ENCODE measurements around the gene DPT. TPM values are rescaled to one million over a fixed set of nuclear protein-coding genes. Genes with fewer than 3 reads are reported as not detected.

Gene DPT
- total RNA-seq, 4 donors from 2014 or later = 43.7 to 105 (median 57.5) TPM

DNA sequence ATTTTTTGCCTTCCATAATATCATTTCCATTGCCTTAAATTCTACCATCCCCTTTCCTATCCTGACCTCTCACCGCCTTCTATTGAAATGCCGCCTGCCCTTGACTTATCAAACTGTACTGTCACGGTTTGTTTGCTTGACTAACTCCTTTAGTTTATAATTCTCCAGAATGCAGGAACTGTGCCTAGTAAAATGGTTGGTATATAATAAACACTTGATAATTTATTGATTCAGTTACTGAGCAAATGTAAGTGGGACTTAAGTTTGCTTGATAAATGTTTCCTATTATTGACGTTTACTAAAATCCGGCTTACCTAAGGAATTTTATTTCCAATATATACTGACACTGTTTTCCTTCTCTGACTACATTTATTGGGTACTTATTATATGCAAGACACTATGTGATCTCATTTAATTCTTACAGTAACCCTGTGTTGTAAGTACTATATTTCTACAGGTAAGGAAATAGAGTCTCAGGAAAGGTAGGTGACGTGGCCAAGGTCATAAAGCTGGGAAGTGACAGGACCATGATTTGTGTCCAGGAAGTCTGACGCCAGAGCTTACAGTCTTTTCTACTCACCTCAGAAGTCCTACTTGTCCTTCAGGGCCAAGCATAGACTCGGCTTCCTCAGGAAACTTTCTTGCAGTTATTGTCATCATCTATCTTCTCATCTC, 35.7 kb downstream of the DPT start:
- peaks cover 0 to 6% of the 10 kb centered on the region in 2 donors for H3K4me1 ChIP-seq
- no peak for TF ChIP-seq POLR2A (IDR thresholded peaks at IDR 0.05)
- TF ChIP-seq, protein P1, sequence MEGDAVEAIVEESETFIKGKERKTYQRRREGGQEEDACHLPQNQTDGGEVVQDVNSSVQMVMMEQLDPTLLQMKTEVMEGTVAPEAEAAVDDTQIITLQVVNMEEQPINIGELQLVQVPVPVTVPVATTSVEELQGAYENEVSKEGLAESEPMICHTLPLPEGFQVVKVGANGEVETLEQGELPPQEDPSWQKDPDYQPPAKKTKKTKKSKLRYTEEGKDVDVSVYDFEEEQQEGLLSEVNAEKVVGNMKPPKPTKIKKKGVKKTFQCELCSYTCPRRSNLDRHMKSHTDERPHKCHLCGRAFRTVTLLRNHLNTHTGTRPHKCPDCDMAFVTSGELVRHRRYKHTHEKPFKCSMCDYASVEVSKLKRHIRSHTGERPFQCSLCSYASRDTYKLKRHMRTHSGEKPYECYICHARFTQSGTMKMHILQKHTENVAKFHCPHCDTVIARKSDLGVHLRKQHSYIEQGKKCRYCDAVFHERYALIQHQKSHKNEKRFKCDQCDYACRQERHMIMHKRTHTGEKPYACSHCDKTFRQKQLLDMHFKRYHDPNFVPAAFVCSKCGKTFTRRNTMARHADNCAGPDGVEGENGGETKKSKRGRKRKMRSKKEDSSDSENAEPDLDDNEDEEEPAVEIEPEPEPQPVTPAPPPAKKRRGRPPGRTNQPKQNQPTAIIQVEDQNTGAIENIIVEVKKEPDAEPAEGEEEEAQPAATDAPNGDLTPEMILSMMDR (IDR thresholded peaks at IDR 0.05) = no peak
- no peaks in the 10 kb centered on the region for H3K27me3 ChIP-seq
- H3K27ac ChIP-seq = no peak overlapping the region
- H3K4me3 ChIP-seq = no peak overlapping the region
- DNase-seq = no peak
- no peaks in the 10 kb centered on the region for H3K36me3 ChIP-seq
- H3K9me3 ChIP-seq = no peaks in the 10 kb centered on the region
- intact Hi-C loops (cut with DNase I; ENCODE audit: low total_unique reads) = no loop called here

DNA sequence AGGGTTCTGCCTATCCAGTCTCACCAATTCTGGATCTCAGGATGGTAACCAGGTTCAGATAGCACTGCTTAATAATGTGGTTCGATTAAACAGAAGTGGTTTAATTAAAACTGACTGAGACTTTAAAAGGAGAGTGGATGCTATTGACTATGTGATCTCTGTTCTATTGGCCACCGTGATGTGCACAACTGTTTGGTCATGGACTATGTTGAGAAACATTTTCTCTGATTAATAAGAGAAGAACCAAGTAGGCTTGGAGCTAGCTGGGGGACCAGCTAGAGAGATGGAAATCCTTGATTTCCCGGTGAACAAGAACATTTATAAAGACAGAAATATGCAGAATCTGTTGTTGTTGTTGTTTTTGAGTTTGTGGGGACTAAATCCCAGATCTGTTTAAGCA, 36.5 kb downstream of the DPT start:
- H3K4me3 ChIP-seq = no peak overlapping the region
- intact Hi-C loops (cut with DNase I; ENCODE audit: low total_unique reads) = no loop called here
- peaks cover 0 to 6% of the 10 kb centered on the region in 2 donors for H3K4me1 ChIP-seq
- H3K27ac ChIP-seq = no peak overlapping the region
- no peaks in the 10 kb centered on the region for H3K36me3 ChIP-seq
- no peaks in the 10 kb centered on the region for H3K9me3 ChIP-seq
- no peaks in the 10 kb centered on the region for H3K27me3 ChIP-seq
- TF ChIP-seq POLR2A (IDR thresholded peaks at IDR 0.05) = no peak
- TF ChIP-seq, protein P1 (IDR thresholded peaks at IDR 0.05) = no peak
- DNase-seq = no peak

DNA sequence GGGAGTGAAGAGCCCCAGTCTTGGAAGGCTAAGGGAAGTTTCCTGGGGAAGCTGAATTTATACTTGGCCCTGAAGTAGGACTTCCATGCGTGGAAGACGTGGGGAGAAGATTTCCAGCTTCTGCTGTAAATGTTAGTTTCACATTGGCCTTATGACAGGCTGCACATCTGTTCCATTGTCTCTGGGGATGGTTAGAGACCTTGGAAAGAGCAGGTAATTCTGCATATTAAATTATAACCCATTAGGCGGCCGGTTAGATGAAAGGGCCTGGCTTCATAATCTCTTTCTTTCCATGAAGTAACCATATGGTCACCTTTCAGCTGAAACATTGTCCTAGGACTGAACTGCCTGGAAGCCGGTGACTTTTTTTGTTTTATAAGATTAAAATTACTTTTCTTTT, 37.5 kb downstream of the DPT start:
- Histone ChIP-seq H3K4me1 (peaks cover 0 to 6% of the 10 kb centered on the region in 2 donors), H3K36me3 (no peaks in the 10 kb centered on the region), H3K4me3 (no peak overlapping the region), H3K9me3 (no peaks in the 10 kb centered on the region), H3K27ac (no peak overlapping the region), H3K27me3 (no peaks in the 10 kb centered on the region)
- intact Hi-C loops (cut with DNase I; ENCODE audit: low total_unique reads) = no loop called here
- TF ChIP-seq, protein P1 (IDR thresholded peaks at IDR 0.05) = no peak
- no peak for TF ChIP-seq POLR2A (IDR thresholded peaks at IDR 0.05)
- no peak for DNase-seq

GRCh38 chr1:168689726-168690602, 39.0 kb downstream of the DPT start:
- no peak for DNase-seq
- Histone ChIP-seq H3K27me3 (no peaks in the 10 kb centered on the region), H3K4me3 (no peak overlapping the region), H3K4me1 (peaks cover 0 to 6% of the 10 kb centered on the region in 2 donors), H3K9me3 (no peaks in the 10 kb centered on the region), H3K27ac (peak overlapping the region in 1 of 2 donors; percentile 9), H3K36me3 (no peaks in the 10 kb centered on the region)
- TF ChIP-seq, protein P1 (IDR thresholded peaks at IDR 0.05) = no peak
- no peak for TF ChIP-seq POLR2A (IDR thresholded peaks at IDR 0.05)
- intact Hi-C loops (cut with DNase I; ENCODE audit: low total_unique reads) = no loop called here

GRCh38 chr1:168689327-168689657, 39.7 kb downstream of the DPT start:
- intact Hi-C loops (cut with DNase I; ENCODE audit: low total_unique reads) = no loop called here

More at GRCh38 chr1:168689327-168689657, 39.7 kb downstream of the DPT start:
- DNase-seq = no peak
- Histone ChIP-seq H3K4me1 (peaks cover 0 to 6% of the 10 kb centered on the region in 2 donors), H3K27ac (peak overlapping the region; percentile 9 to 41), H3K4me3 (no peak overlapping the region), H3K9me3 (no peaks in the 10 kb centered on the region), H3K36me3 (no peaks in the 10 kb centered on the region), H3K27me3 (no peaks in the 10 kb centered on the region)
- TF ChIP-seq, protein P1 (IDR thresholded peaks at IDR 0.05) = no peak
- TF ChIP-seq POLR2A (IDR thresholded peaks at IDR 0.05) = no peak

Data from uterus (tissue), 4 donors.